Adrenal gland (tissue), 12 donors: ENCODE results near the gene HIVEP3. TPM values are rescaled to one million over a fixed set of nuclear protein-coding genes. Genes with fewer than 3 reads are reported as not detected.
"Not testable (repeated sequence)": the region's sequence is repeated elsewhere in the genome, so short reads cannot be mapped to it uniquely, and the experiment has no call there.

Experiments
- DNase-seq, 7 donors: peaks; one replicate each; pipeline ENCODE4 v3.0.0-alpha.2; 2019 to 2020
- H3K27ac ChIP-seq, 5 donors: fragments of 200-600 bp; sonication (generic) in 4 of 5; 1 replicate in 3 of 5; 2 replicates in 2 of 5; pipeline versions ENCODE4 v1.5.1 to v1.8.0; 2016 to 2020; ENCODE audit warnings: mild to moderate bottlenecking in 1 of 5
- H3K27me3 ChIP-seq: fragments of 200-600 bp; 2 replicates; pipeline ENCODE4 v1.8.0; 2021
- H3K36me3 ChIP-seq, 2 donors: fragments of 200-600 bp; replicated peaks in 1 of 2; 1 replicate in 1 of 2; 2 replicates in 1 of 2; pipeline versions ENCODE4 v1.5.1 to v1.8.0; 2018 to 2022
- H3K4me1 ChIP-seq, 2 donors: fragments of 200-600 bp; replicated peaks in 1 of 2; 1 replicate in 1 of 2; 2 replicates in 1 of 2; pipeline versions ENCODE4 v1.5.1 to v1.8.0; 2018 to 2021
- H3K4me3 ChIP-seq, 4 donors: fragments of 200-600 bp; sonication (generic) in 3 of 4; one replicate each; pipeline ENCODE4 v1.5.1; 2016 to 2018
- H3K9me3 ChIP-seq, 3 donors: fragments of 200-600 bp; sonication (generic) in 1 of 3; replicated peaks in 1 of 3; 1 replicate in 2 of 3; 2 replicates in 1 of 3; pipeline versions ENCODE4 v1.5.1 to v1.8.0; 2016 to 2021
- CTCF ChIP-seq, 6 experiments: fragments of 450-650 bp in 4 of 6; fragments of 200-600 bp in 2 of 6; sonication (generic) in 1 of 6; IDR thresholded peaks; 1 replicate in 5 of 6; 2 replicates in 1 of 6; pipeline versions ENCODE4 v1.5.1 to v1.8.0; 2016 to 2021; ENCODE audit warnings: antibody characterized with exemption in 6 of 6, mild to moderate bottlenecking in 2 of 6, moderate library complexity in 1 of 6
- POLR2A ChIP-seq, 2 donors: fragments of 450-650 bp; IDR thresholded peaks; one replicate each; pipeline ENCODE4 v1.6.1; 2017; ENCODE audit warnings: antibody characterized with exemption in 2 of 2, mild to moderate bottlenecking in 2 of 2, moderate library complexity in 1 of 2
- WGBS, 4 donors: extraction: QIAGEN DNeasy Blood & Tissue Kit in 2 of 4; methylation state at CpG; one replicate each; pipeline versions ENCODE4 v1.1.5 to v1.1.7; 2013 to 2017; 5-methylcytosine and 5-hydroxymethylcytosine counted together
- intact Hi-C, 2 donors: fragments of 100-400 bp; cut with DNase I; formaldehyde crosslinking; loops; one replicate each; pipeline versions ENCODE4 v1.14.1 to v1.15.0; 2022 to 2023
- polyA plus RNA-seq, 3 donors: library from polyadenylated mRNA; stranded (reverse); fragments of 200-250 nt in 2 of 3; fragments of 350-450 nt in 1 of 3; fragmentation: Illumina TruSeq in 1 of 3; extraction: RNeasy Lipid Tissue Mini Kit (QIAGEN cat#74804) in 1 of 3; gene quantifications; one replicate each; pipeline ENCODE4 v1.2.3, GENCODE V29; 2013 to 2014
- total RNA-seq, 9 donors: library from RNA; depleted of rRNA in 4 of 9; stranded (reverse); fragments of >200 nt in 4 of 9; fragments of 120-200 nt in 1 of 9; fragmentation: NEBNext Ultra II Directional in 1 of 9; extraction: Animal tissue kit (Norgen Biotek cat#: 25700) in 1 of 9; gene quantifications; one replicate each; pipeline versions ENCODE4 v1.1.0 to v1.2.4, GENCODE V29; 2013 to 2023
- donor health status: healthy with polysubstance abuse.
- donor health status: Bipolar disorder and iron deficiency.
- donor health status: DM: yes; HTN: yes; CAD: no.
- donor health status: DM: no; HTN: no; CAD: no.
- donor health status: DM: no; HTN: no; CAD: no.
- donor health status: DM: yes; HTN: yes; CAD: no.

Gene HIVEP3
- total and polyA plus RNA-seq, 12 donors: 3.2 to 7.7 (median 7.0) TPM

GRCh38 chr1:41560496-41560895 is 358.2 kb downstream of the HIVEP3 start:
- Histone ChIP-seq H3K36me3 (no peaks in the 10 kb centered on the region), H3K9me3 (no peaks in the 10 kb centered on the region), H3K27ac (no peak overlapping the region), H3K4me1 (no peaks in the 10 kb centered on the region), H3K27me3 (no peaks in the 10 kb centered on the region), H3K4me3 (no peak overlapping the region)
- intact Hi-C loops: no loop called here
- peak in 1 of 7 donors; percentile 14 for DNase-seq
- 80 to 94% (median 91%) methylated on average over 2 to 5 of the region's 5 CpGs for WGBS, 4 donors
- TF ChIP-seq POLR2A (IDR thresholded peaks at IDR 0.05) (no peak), CTCF (IDR thresholded peaks at IDR 0.05) (no peak)

GRCh38 chr1:41559331-41559730 is 359.4 kb downstream of the HIVEP3 start:
- Histone ChIP-seq H3K4me3 (no peak overlapping the region), H3K9me3 (no peaks in the 10 kb centered on the region), H3K27ac (no peak overlapping the region), H3K36me3 (no peaks in the 10 kb centered on the region), H3K27me3 (no peaks in the 10 kb centered on the region), H3K4me1 (no peaks in the 10 kb centered on the region)
- TF ChIP-seq POLR2A (IDR thresholded peaks at IDR 0.05) (no peak), CTCF (IDR thresholded peaks at IDR 0.05) (no peak)
- WGBS, 4 donors: 66 to 75% (median 73%) methylated on average over 5 of the region's 5 CpGs
- intact Hi-C loops: no loop called here
- DNase-seq: peak in 1 of 7 donors; percentile 21

- Histone ChIP-seq H3K27me3 (no peaks in the 10 kb centered on the region), H3K9me3 (no peaks in the 10 kb centered on the region), H3K4me3 (no peak overlapping the region), H3K27ac (no peak overlapping the region), H3K36me3 (no peaks in the 10 kb centered on the region), H3K4me1 (no peaks in the 10 kb centered on the region)
- TF ChIP-seq POLR2A (IDR thresholded peaks at IDR 0.05) (no peak), CTCF (IDR thresholded peaks at IDR 0.05) (no peak)
- 75 to 100% (median 96%) methylated on average over 2 to 3 of the region's 3 CpGs for WGBS, 4 donors
- intact Hi-C loops: no loop called here
- DNase-seq: peak in 1 of 7 donors; percentile 18
These were observed 360.0 kb downstream of the HIVEP3 start for GRCh38 chr1:41558761-41559171.

- DNase-seq: peak in 1 of 7 donors; percentile 34
- no peak overlapping the region for H3K27ac ChIP-seq
- TF ChIP-seq POLR2A (IDR thresholded peaks at IDR 0.05) (no peak), CTCF (IDR thresholded peaks at IDR 0.05) (no peak)
- no peaks in the 10 kb centered on the region for H3K9me3 ChIP-seq
- H3K4me3 ChIP-seq: no peak overlapping the region
- WGBS, 4 donors: 82 to 85% (median 84%) methylated on average over 10 to 13 of the region's 13 CpGs
- H3K27me3 ChIP-seq: no peaks in the 10 kb centered on the region
- H3K36me3 ChIP-seq: no peaks in the 10 kb centered on the region
- H3K4me1 ChIP-seq: no peaks in the 10 kb centered on the region
- intact Hi-C loops: no loop called here
These were observed 360.8 kb downstream of the HIVEP3 start for GRCh38 chr1:41557751-41558455.

- H3K36me3 ChIP-seq, H3K27me3 ChIP-seq, H3K27ac ChIP-seq, H3K4me1 ChIP-seq, intact Hi-C loops, H3K9me3 ChIP-seq, H3K4me3 ChIP-seq: not testable (repeated sequence)
- 79 to 86% (median 85%) methylated on average over 5 of the region's 5 CpGs; no CpG with 5 or more reads in 1 of the 4 donors for WGBS, 4 donors
- peak in 1 of 7 donors; percentile 18 for DNase-seq
These were observed 364.0 kb downstream of the HIVEP3 start for GRCh38 chr1:41554746-41555145.
